HG03025 (cell line): ENCODE data around the gene KLC1.

Experiments
- ATAC-seq: cut with Tn5 transposase; IDR thresholded peaks from one replicate; pipeline ENCODE4 v1.9.1; 2021; ENCODE audit warnings: mild to moderate bottlenecking, moderate library complexity; ENCODE audit not compliant: unreplicated experiment, low FRiP score

Gene KLC1

DNA sequence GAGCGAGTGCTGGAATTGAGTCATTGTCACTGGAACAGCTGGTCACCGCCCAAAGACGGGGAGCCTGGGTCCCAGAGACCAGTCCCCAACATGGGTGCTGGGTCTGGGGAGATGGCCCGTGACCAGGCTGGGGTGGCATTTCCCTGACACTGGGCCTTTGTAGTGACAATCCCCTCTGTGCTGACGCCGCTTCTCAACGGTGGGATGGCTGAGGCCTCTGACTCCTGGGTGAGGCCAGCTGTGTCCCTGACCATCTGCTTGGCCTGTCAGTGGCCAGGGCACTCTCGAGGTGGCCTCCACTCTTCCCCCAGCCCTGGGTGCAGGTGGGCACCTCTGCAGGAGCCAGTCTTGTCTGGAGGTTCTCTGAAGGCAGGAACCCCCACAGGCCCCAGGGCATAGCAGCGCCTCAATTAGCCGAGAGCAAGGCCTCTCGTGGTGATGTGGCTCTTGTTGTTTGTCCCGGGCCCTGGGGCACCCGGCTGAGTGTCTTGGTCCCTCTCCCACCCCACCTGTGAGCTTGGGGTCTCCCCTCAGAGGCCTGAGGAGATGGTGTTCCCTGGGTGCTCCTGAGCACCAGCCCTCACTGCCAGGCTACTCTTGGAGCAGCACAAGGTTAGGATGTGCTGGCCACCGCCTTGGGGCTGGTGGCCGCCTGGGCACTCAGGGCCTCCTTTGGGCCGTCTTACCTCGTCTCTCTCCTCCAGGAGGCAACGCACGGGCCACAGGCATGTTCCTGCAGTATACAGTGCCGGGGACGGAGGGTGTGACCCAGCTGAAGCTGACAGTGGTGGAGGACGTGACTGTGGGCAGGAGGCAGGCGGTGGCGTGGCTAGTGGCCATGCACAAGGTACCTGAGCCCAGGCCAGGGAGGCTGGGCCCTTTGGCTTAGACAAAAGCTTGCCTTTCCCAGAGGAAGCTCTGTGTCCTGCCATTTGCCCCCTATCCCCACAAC is 103.2 kb downstream of the KLC1 start:
- no peak for ATAC-seq

- ATAC-seq = no peak
Measured at GRCh38 chr14:103732868-103733620, 104.0 kb downstream of the KLC1 start.

GRCh38 chr14:103733651-103734050 is 104.6 kb downstream of the KLC1 start:
- no peak for ATAC-seq

- no peak for ATAC-seq
Measured at GRCh38 chr14:103734081-103734888, 105.3 kb downstream of the KLC1 start.

- ATAC-seq = no peak
Measured at GRCh38 chr14:103735022-103735421, 106.0 kb downstream of the KLC1 start.

- ATAC-seq = no peak
Measured at GRCh38 chr14:103735439-103735814, 106.4 kb downstream of the KLC1 start.

- no peak for ATAC-seq
Measured at GRCh38 chr14:103735815-103736545, 107.0 kb downstream of the KLC1 start.

DNA sequence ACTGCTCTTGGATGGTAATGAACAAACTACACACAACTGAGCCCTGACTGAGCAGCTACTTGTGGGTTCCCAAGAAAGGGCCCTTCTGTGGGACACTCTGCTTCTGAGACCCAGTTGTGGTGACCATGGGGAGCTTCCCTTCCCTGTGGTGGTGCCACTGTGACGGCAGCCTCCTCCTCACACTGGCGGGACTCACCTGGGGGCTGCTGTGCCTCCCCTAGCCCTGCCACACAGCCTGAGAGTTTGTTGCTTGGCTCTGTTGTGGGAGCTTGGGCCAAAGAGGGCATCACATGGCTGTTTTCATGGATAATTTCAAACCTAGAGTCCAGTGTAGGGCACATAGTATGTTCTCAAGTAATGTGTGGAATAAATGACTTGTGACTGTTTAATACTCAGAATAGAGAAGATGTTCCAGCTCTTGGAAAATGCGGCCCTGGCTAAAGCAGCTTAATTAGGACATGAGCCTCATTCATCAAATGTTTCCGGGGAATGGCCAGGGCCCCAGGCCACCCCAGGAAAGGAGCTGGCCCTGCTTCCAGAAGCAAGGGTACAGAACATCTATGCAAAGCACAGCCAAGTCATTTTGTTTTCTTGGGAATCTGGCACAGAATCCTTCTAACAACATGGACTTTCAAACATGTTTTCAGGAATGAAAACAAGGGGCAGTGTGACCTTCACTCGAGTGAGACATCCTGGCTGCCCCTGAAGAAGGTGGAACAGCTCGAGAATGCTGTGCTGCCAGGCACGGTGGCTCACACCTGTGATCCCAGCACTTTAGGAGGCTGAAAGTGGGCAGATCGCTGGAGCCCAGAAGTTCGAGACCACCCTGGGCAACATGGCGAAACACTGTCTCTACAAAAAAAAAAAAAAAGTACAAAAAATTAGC is 107.8 kb downstream of the KLC1 start:
- no peak for ATAC-seq

- no peak for ATAC-seq
Measured at GRCh38 chr14:103737432-103738045, 108.5 kb downstream of the KLC1 start.

GRCh38 chr14:103738166-103738565 is 109.2 kb downstream of the KLC1 start:
- no peak for ATAC-seq

GRCh38 chr14:103738701-103739451 is 109.9 kb downstream of the KLC1 start:
- ATAC-seq = no peak

DNA sequence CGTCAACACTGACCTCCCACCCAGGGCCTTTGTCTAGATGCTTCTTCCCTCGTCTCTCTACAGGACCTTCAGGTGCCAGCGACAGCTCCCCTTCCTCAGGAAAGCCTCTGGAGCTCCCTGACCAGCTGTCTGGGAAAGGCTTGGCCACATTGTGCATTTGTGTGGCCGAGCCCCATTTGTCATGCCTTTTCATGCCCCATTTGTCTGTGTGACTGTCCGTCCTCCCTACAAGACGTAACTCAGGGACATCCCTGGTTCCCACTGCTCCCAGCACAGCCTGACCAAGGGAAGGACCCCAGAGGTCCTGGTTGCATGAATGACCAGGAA is 110.4 kb downstream of the KLC1 start:
- no peak for ATAC-seq

- no peak for ATAC-seq
Measured at GRCh38 chr14:103739793-103740501, 110.9 kb downstream of the KLC1 start.

DNA sequence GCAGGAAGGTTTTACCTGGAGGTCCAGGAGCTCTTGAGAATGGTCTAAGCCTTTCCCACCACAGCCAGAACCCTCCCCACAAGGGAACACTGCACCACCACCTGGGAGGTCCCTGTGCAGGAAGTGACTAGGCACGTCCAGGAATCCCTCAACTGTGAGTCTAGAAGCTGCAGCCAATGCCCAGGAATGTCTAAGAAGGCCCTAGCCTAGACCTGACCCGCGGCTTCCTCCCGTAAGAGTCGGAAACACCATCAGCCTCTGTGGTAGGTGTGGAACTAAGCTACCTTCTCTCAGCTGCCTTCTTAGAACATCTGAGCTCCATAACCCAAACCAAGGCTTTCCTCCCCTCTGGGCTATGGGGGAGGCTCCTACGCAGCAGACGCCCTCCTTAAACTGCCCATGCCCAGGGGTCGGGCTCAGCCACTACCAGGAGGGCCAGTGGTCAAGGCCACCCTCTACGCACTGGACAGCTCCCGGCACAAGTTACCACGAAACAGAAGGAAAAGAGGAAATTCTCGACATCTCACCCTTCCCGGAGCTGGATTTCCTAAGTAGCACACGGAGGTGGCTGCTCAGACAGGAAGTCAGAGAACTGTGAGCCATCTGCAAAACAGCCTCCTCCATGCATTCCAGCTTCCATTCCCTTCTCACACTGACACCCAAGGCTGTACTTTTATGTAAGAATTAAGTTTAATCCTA is 112.1 kb downstream of the KLC1 start:
- ATAC-seq = no peak

GRCh38 chr14:103741876-103742275 is 112.9 kb downstream of the KLC1 start:
- ATAC-seq = no peak

DNA sequence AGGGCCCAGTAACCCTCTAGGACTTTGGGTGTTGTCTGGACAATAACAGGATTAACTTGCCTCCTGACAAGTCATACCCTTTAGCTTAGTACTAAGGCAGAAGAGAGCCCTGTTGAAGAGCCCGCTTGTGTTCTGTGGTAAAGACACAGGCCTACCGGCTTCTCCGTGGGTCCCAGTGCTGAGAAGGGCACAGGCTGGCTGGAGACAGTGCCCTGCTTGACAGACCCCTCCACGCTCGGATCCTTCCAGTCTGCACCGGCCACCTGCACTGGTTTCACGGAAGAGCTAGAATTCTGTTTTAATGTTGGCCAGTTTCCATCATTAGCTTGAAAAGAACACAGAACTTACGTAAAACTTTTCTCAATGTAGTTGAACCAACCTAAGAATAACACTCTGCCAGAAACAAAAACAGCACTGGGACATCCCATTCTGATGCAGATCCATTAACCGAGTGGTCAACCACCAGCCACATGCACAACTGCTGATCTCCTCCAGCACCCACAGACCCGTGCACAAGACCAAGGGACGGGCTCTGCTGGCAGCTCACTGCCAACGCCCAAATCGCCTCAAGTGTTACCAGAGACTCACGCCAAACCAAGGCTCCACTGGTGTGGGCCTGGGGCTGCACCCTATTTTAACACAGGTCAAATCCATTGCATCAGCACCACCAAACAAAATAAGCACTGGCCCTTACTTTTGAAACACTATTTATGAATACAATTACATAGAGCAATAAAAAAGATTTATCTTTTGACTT is 113.7 kb downstream of the KLC1 start:
- no peak for ATAC-seq
